Measurements from ENCODE around the gene SLFN12.
"Not testable (repeated sequence)": the region's sequence is repeated elsewhere in the genome, so short reads cannot be mapped to it uniquely, and the experiment has no call there.

Gene SLFN12

GRCh38 chr17:35407531-35407930, 24.8 kb downstream of the SLFN12 start:
- DNase-seq = no peak

DNA sequence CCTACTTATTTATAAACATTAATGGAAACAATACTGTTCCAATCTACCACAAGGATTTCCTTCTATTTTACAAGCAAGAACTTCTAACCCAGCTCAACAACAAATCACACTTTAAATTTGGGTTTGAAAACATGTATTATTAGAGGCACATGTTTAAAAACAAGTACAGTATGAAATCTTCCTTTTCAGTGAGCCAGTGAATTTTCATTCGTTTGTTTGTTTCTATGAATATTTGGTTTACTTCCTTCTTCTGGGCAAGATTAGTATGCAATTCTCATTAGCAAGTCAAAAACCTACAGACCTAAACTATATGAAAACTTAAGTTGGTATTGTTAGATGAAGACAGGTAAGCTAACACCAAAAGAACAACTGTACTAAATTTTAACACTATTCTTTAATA, 25.7 kb downstream of the SLFN12 start:
- DNase-seq = no peak

- DNase-seq = no peak
Observed at GRCh38 chr17:35404360-35404759, 27.9 kb downstream of the SLFN12 start.

GRCh38 chr17:35393783-35394182, 38.5 kb downstream of the SLFN12 start:
- DNase-seq = not testable (repeated sequence)

GRCh38 chr17:35390663-35391062, 41.6 kb downstream of the SLFN12 start:
- no peak for DNase-seq

GRCh38 chr17:35390156-35390555, 42.1 kb downstream of the SLFN12 start:
- no peak for DNase-seq

DNA sequence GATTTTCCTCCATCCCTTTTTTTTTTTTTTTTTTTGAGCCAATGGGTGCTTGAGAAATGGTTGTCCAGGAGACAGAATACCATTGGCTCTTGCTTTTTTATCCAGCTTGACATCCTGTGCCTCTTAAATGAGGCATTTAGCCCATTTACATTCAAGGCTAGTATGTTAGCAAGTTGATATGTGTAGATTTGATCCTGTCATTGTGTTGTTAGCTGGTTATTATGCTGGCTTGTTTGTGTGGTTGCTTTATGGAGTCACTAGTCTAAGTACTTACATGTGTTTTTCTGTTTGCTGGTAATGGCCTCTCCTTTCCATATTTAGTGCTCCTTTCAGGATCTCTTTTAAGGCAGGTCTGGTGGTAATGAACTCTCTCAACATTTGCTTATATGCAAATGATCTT, 44.8 kb downstream of the SLFN12 start:
- DNase-seq = no peak

GRCh38 chr17:35377706-35378105, 54.6 kb downstream of the SLFN12 start:
- DNase-seq = no peak

GRCh38 chr17:35377068-35377467, 55.2 kb downstream of the SLFN12 start:
- no peak for DNase-seq

DNA sequence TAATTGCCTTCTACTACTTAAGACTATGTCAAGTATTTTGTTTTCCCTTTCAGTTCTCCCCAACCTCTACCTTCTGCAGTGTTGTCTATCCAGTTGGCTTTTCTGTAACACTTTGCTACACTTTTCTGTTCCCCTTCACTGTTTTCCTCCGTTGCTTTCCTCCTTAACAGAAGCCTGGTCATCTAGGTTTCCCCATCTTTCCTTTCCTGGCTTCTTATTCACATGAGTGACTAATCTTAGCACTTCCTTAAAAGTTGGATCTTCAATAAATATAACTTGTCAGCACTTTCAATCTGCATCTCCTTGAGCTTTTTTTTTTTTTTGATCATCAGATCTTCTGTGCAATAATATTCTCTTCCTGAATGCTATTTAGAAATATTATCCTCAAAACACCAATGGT, 56.1 kb downstream of the SLFN12 start:
- no peak for DNase-seq

DNA sequence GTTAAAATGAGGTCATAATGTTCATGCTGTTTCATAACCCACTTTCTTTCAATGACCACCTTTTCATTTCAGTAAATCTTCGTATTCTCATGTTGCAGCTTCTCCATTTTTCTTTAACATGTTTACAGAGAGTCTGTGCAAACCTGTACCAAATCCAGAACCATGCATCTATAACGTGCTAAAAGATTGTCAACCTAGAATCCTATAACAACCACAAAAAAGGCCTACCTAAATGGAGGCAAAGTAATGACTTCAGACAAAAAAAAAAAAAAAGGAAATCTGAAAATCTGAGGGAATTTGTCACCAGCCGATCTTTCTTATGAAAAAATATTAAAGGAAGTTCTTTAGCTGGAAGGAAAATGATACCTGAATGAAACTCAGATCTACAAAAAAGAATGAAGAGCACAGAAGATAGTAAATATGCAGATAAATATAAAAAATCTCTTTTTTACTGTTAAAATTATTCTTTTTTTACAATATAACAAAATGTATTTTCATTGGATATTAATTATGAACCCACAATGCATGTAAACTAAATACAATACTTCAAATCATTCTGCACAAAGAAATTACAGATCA, 57.4 kb downstream of the SLFN12 start:
- DNase-seq = no peak

DNA sequence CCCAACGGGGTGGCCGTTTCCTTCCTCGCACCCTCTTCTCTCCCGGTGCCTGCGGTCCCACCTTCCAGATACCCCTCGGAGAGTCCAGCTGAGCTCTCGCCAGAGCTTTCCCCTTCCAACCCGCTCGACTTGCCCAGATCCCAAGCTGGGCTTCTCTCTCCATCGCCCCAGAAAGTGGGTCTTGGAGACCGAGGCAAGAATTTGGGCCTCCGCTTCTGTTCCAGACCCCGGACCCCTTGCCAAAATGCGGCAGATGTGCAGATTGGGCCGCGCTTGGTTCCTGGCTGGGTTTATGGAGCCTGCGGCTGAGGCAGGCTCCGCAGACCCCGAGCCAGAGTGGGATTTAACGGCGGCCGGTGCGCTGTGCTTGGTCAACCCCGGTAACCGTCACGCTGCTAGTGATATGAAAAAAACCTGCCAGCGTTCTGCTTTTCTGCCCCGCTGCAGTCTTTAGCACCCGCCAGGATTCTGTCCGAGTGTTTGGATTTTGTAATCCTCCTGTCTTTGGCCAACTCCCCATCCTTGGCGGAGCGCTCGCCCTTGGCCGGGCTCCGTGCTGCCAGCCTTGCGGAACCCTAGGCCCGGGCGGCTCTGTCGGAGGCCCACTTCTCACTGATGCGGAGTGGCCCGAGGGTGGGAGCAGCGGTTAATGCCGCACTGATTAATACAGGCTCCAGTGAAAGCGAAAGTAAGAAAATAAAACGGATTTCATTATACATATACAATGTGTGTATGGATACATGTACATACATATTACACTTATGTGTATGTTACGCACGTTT, 58.1 kb downstream of the SLFN12 start:
- peak; percentile 53 for DNase-seq

DNA sequence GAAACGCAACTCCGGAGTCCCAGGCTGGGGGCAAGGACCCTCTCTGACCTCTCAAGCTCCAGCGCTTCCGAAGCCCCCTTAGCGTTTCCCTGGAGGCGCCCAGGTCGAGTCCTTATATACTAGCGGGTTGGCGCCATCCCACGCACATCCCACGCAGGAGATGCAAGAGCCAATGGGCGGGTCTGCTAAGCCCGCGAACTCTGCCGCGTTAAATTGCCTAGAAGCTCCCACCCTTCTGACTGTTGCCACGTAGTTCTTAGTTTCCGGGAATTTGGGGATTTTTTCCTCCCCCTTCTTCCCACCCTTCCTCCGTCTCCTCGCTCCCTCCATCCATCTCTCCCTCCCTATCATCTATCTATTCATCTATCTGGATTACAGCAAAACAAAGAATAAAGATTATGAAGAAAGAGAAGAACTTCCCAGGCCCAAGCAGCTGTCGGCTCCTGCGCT, 58.7 kb downstream of the SLFN12 start, which contains the start of gene SLFN11:
SLFN11 (minus strand) TSS at position 88 of the 450 bp plus-strand sequence. CDS start 9,814 bp downstream, outside the sequence.
- peak; percentile 82 for DNase-seq

GRCh38 chr17:35372846-35373533, 59.3 kb downstream of the SLFN12 start:
- DNase-seq = no peak

GRCh38 chr17:35371934-35372333, 60.4 kb downstream of the SLFN12 start:
- no peak for DNase-seq

- no peak for DNase-seq
Observed at GRCh38 chr17:35368081-35368830, 64.0 kb downstream of the SLFN12 start.

GRCh38 chr17:35361027-35361426, 71.3 kb downstream of the SLFN12 start:
- no peak for DNase-seq
